Renal cortex interstitium (tissue), 11 donors: Measurements from ENCODE around the gene KDM2B. TPM values are rescaled to one million over a fixed set of nuclear protein-coding genes. Genes with fewer than 3 reads are reported as not detected.

Experiments
- DNase-seq, 11 donors: peaks; one replicate each; pipeline ENCODE4 v3.0.0-alpha.2; 2013; ENCODE audit warnings: low read depth in 9 of 11, low spot score in 4 of 11; ENCODE audit errors: extremely low read depth in 1 of 11
- polyA plus RNA-seq, 3 donors: library from polyadenylated mRNA; unstranded; fragments of 120-200 nt; gene quantifications; one replicate each; pipeline ENCODE4 v1.2.1, GENCODE V29; 2013; ENCODE audit not compliant: insufficient read length in 3 of 3

KDM2B gene
- polyA plus RNA-seq, 3 donors = 71.6 to 80.4 (median 80.0) TPM

DNA sequence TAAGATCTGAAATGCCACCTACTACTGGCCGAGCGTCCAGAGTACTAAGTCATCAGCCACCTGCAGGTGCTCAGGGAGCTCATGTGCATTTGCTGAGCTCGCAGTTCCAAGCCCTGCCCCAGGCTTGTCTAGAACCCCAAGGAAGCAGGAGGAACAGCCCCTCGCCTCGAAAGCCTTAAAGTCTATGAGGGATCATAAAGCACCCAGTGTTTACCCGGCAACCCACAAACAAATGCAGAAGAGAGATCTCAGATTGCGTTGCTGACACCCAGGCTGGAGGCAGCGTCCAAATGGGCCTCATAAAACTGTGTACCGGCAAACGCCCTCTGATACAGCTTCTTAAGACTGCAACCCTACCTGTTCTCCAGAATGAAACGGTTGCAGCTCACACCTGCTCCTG lies 6.8 kb downstream of the KDM2B start:
- no peak for DNase-seq

DNA sequence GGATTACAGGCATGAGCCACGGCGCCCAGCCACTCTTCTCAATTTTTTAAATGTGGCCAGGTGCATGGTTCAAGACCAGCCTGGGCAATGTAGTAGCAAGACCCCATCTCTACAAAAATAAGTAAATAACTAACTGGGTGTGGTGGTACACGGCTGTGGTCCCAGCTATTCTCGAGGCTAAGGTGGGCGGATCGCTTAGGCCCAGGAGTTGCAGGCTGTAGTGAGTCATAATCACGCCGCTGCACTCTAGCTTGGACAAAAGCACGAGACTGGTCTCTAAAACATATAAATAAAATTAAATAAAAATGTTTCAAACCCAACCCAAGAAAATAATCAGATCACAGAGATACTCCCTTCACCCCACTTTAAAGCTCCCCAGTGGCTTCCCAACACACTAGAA lies 8.9 kb downstream of the KDM2B start:
- no peak for DNase-seq

DNA sequence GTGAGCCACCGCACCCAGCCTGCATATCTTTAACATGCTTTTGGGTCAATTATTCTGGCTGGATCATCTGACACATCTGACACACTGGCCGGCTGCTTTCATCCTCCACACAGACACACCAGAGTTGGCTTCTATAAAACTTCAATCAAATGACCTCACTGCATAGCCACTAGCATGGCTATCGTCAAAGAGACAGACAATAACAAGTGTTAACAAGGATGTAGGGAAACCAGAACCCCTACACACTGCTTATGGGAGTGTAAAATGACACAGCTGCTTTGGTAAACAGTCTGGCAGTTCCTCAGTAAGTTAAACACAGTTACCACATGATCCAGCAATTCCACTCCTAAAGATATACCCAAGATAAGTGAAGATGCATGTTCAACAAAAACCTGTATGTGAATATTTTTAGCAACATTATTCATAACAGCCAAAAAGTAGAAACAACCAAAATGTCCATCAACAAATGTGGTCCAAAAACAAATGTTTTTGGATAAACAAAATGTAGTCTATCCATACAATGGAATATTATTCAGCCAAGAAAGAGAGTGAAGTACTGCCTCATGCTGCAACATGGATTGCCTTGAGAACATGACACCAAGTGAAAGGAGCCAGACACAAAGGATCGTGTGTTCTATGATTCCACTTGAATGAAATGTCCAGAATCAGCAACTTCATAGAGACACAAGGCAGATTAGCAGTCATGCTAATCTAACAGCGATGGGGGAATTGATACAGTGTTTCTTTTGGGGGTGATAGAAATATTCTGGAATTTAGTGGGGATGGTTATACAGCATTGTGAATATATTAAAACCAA lies 10.1 kb downstream of the KDM2B start:
- no peak for DNase-seq

DNA sequence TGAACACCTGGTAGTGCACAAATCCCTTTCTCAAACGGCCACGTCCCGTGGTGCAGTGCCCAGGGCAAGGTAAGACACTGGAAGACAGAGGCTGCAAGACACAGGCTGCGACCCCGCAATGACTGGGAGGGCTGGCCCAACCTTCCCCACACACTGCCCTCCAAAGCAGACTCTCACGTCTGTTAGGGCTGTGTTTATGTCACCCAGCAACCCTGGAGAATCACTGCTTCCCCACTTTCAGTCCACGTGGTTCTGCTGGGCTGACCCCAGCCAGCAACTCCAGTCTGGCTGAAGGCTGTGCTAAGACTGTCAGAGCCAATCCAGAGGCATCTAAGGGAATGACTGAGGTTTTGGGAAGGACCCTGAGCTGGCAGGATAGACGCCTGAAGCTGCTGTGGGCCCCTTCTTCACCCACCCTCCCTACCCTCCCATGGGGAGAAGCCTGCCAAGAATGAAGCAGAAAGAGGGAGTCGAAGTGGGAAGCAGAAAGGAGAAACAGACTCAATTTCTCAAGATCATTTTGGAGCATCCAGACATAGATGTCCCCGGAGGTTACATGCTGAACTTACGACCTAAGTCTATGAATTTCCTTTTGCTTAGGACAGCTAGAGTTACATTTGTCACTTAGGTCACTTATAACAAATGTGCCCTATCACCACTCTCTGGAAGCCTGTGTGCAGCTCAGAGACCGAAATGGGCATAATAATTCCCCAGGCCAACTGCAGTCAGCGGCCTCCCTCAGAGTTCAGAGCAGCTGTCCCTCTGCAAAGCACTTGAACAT lies 11.7 kb downstream of the KDM2B start:
- DNase-seq = peak in 1 of 11 donors; percentile 51

DNA sequence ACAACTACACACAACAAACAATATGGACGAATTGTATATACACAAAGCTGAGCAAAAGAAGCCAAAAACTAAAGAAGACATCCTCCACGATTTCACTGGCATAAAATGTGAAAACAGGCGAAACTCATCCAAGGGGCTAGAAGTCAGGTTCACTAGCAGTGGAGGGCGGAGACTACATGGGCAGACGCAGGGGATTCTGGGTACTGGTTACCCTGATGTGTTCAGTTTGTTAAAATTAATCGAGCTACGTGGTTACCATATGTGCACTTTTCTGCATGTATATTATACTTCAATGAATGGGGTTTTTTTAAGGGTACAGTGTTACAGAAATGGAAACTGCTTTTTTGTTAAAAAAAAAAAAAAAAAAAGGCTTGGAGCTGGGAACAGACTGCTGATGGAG lies 12.3 kb downstream of the KDM2B start:
- DNase-seq = no peak

DNA sequence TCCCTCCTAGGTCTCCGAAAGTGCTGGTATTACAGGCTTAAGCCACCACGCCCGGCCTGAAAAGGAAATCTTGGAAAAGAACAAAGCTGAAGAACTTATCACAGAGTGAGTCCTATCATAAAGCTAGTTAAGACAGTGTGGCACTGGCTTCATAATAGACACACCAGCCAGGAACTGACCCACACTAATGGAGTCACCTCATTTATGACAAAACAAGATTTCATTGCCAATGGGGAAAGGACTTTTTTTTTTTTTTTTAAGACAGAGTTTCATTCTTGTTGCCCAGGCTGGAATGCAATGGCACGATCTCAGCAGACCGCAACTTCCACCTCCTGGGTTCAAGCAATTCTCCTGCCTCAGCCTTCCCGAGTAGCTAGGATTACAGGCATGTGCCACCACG lies 15.7 kb downstream of the KDM2B start:
- DNase-seq = no peak

DNA sequence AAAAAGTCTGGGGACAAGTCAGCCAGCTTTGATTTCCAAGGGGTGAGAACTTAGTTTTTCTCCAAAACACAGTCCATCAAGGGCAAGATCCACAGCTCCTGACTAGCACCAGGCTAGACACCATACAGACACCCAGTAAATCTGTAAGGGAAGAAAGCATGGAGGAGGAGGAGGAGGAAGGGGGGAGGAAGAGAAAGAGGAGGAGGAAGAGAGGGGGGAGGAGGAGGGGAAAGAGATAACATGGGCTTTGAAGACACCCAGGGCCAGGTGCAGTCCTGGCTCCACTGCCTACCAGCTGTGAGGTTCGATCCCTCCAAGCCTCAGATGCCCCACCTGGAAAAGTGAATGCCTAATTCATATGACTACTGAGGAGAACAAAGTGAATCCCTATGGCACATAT lies 18.3 kb downstream of the KDM2B start:
- no peak for DNase-seq

DNA sequence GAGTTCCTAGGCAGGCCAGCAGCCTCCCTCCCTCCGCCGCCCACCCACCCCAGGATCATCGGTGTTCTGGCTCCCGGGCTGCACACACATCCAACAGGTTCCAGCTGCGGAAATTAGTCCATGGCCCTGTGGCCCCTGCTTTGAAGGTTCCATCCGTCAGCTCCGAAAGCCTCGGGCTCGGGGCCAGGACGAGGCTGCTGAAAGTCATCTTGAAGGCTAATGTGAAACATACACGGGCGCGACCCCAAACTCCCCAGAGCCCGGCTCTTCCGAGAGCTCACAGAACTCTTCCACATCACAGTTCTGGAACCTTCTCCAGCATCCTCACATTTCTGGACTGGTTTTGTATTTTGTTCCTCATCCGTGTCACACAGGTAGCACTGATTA lies 19.8 kb downstream of the KDM2B start:
- no peak for DNase-seq

DNA sequence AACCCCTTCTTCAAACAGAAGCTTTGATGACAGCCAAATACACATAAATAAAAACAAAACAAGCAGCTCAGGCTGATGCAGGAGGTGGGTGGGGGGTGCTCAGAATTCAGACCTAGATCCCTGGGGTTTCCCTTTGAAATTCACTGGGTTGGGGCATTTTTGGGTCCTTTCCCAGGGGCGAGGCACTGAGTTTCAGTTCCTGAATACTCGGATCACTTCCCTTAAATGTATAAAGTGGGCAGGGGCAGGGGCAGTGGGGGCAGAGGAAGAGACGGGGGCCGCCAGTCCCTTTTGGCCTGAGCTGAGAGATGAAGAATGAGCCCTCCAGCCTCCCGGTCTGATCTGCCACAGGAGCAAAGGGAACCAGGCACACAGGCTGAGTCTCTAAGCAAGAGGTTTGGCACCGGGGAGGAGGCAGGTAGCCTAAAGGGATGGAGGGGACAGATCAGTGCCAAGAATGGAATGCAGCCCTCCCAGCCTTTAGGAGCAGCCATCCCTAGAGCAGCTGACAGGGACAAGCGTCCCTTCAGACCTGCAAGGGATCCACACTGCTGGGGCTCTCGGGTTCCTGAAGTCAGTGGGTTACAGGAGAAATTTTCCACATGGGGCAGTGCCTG lies 20.3 kb downstream of the KDM2B start:
- no peak for DNase-seq

DNA sequence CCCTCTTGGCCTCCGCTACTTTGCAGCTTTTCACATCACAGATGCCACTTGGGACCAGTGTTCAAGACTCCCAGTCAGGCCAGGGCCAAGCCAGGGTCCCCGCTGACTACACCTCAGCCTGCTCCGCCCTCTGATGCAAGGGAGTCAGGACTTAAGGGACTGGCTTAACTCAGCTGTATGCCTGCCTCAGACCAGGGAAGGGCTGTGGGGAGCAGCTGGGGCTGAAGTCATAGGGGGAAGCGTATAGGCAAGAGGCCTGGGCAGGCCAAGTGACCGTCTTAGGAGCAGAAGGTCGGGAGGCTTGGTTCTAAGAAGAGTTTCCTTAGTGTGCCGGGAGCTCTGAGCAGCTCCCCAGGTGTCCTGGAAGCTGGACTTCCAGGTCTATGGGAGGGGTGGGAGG lies 21.9 kb downstream of the KDM2B start:
- DNase-seq = no peak

DNA sequence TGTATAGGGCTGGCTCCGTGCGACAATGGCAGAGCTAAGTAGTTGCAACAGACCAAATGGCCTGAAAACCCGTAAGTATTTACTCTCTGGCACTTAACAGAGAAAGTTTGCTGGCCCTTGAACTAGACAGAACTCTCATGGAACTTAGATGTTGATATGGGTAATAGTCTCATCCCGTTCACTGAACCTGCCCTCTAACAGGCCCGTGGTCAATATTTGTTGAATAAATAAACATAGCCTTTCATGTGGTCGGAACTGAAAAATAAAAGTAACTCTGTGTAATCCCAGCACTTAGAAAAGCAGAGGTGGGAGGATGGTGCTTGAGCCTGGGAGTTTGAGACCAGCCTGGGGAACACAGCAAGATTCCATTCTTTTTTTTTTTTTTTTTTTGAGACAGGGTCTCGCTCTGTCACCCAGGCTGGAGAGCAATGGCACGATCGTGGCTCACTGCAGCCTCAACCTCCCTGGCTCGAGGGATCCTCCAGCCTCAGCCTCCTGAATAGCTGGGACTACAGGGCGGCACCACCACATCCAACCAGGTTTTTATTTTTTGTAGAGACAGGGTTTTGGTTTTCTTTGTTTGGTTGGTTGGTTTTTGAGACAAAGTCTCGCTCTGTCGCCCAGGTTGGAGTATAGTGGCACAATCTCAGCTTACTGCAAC lies 29.7 kb downstream of the KDM2B start:
- no peak for DNase-seq

DNA sequence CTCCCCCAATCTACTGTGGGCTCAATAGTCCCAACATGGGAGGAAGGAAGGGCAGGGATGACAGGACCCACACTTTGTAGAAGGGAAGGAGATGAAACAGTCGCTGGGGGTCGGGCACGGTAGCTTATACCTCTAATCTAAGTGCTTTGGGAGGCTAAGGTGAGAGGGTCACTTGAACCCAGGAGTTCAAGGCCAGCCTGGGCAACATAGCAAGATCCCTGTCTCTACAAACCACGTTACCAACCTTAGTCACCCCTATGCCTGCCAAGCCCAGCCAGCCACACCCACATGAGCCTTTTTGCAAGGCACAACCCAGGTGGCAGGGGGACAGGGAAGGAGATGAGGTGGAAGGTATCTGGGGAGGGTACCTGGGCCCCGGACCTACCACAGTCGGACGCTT lies 31.7 kb downstream of the KDM2B start:
- DNase-seq = no peak

DNA sequence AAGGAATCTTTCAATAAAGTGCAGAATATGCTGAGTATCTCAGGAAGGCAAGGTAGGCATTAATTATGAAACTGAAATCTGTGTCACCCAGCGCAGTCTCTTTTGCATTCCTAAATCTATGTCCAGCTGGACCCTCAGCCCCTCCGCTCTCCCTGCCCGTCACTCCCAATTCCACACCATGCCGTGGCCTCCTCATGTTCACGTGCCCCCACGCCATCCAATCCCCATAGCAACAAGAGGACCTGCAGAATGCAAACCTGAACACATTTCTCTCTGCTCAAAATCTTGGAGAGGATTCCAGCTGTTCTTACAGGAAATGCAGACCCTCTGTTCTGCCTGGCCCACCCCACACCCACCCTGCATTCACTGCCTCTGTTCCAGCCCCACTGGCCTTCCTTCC lies 35.3 kb downstream of the KDM2B start:
- DNase-seq = no peak

DNA sequence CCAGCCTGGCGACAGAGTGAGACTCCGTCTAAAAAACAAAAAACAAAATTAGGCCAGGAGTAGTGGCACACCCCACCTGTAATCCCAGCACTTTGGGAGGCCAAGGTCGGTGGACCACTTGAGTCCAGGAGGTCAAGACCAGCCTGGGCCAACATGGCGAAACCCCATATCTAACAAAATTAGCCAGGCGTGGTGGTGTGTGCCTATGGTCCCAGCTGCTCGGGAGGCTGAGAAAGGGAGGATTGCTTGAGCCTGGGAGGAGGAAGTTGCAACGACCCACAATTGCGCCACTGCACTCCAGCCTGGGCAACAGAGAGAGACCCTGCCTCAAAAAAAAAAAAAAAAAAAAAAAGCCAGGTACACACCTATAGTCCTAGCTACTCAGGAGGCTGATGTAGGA lies 37.0 kb downstream of the KDM2B start:
- no peak for DNase-seq

DNA sequence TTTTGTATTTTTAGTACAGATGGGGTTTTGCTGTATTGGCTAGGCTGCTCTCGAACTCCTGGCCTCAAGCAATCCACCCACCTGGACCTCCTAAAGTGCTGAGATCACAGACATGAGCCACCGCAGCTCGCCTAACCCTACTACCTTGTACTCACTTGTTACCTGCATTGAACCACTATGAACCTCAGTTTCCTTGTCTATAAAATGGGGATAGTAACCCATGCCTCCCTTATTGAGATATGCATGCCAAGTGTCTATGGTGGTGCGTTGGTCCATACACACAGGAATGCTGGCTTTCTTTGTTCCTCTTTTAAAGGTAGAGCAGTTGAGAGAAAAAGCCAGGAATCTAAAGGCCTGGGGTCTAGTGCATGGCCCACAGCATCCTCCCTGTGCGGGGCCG lies 40.9 kb downstream of the KDM2B start:
- DNase-seq = no peak

DNA sequence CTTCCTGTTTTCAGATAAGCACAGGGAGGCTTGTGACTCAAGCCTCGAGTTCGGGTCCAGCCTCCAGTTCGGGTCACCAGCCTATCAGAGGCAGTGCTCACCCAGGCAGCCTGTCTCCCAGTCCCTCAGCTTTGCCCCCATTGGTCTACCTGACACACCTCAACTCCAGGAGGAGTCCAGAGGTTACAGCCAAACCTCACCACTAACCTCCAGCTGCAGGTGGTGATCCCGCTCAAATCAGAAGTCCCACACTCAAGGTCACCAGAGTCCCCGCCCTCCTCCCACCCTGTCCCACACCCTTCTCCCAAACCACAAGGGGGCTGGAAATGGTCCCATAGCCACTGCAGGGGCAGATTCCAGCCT lies 42.1 kb downstream of the KDM2B start:
- no peak for DNase-seq

DNA sequence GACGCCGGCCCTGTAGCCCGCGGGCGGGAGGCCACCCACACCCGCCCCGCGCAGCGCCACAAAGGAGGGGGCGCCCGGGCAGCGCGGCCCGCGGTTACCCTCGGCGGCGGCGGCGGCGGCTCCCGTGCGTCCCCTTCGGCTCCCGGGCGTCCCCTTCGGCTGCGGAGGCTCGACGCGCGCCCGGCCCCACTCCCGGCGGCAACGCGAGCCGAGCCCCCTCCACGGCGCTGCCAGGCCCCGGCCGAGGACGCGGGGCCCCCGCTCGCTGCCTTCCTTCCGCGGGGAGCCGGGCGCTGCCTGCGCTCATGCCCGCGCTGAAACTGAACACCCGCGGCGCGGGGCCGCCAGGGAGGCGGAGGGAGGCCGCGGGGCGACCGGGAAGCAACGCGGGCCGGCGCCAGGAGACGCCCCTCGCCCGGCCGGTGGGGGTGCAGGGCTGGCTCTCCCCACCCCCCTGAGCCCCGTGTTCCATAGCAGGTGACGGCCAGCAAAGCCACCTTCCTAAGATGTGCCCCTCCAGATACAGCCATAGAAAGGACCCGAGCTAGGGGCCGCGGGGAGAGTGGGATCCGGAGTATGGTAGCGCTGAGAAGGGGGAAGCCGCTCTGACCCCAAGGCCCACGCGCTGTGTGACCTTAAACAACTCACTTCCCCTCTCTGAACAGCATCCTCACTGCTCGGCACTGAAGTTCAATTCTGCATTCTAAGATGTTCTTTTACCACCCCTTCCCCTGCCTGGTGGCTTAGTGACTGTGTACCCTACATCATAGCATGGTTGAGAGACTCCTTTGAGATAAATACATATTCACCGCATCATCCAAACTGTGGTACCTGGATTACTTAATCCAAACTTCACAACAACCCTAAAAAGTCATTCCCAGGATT lies 42.8 kb downstream of the KDM2B start:
- DNase-seq = no peak

DNA sequence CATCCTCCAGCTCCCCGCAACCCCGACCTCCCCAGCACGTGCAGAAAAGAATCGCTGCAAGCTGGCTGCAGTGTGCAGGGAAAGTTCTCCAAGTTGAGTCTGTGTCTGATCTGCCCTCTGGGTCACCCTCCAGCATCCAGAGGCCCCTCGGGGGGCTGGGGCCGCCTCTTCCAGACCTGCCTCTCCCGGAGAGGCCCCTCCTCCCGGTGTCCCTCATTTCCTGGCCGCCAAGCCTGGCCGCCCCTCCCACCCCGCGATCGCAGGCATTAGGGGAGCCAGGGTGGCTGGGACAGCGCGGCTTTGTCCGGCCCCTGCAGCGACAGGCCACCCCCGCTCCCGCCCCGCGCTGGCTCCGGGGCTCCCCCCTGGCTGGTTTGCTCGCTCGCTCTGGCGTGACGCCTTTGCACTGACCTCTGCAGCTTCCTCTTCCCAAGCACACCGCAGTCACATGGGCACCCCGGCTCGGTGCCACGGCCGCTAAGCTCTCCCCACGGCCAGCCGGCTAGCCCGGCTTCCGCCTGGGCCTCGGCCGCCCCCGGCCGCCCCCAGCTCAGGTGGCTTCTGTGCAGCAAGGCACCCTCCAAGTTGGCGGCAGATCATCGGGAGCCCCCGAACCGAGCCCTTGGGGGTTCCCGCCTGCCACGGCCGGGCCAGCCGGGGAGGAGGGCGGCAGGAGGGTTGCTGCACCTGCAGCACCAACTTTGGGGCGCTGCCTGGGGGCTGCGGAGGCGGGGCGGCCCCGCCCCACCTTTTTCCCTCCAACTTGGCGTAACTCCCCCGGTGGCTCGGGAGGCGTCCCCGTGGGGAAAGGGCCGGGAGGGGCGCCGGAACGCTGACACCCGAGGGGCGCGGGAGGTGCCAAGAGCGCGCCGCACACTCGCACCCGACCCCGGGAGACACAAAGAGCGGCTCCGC lies 43.7 kb downstream of the KDM2B start:
- DNase-seq = peak; percentile 66 to 88 (median 76)
